Measurements from ENCODE around the gene DYNC1I2. TPM values are rescaled to one million over a fixed set of nuclear protein-coding genes. Genes with fewer than 3 reads are reported as not detected.

DYNC1I2 gene
- total and polyA plus RNA-seq, 2 experiments from 2014 or later = 74.3 to 118 TPM

- Histone ChIP-seq H3K4me1 (ENCODE audit: insufficient read depth) (no peaks in the 10 kb centered on the region), H3F3A (ENCODE audit: insufficient read depth) (no peaks in the 10 kb centered on the region), H2AFZ (no peak overlapping the region), H4K20me1 (ENCODE audit: insufficient read depth) (no peaks in the 10 kb centered on the region), H3K9me2 (ENCODE audit: insufficient read depth) (no peaks in the 10 kb centered on the region), H3K79me2 (ENCODE audit: insufficient read depth) (no peaks in the 10 kb centered on the region), H3K4me2 (ENCODE audit: unreplicated experiment) (no peak overlapping the region), H3K9ac (no peak overlapping the region), H3K9me3 (ENCODE audit: low read depth) (no peaks in the 10 kb centered on the region), H3K36me3 (ENCODE audit: low read depth) (no peaks in the 10 kb centered on the region), H3K27ac (no peak overlapping the region), H3K4me3 (no peak overlapping the region), H3K27me3 (replicated peaks; ENCODE audit: insufficient read depth) (0 out of 2 replicates have a peak, but pooled peaks cover 7% of the 10 kb centered on the region)
- TF ChIP-seq EZH2phosphoT487 (IDR thresholded peaks at IDR 0.05; ENCODE audit: insufficient read depth, low read depth) = no peak
- TF ChIP-seq EZH2 (IDR thresholded peaks at IDR 0.05; ENCODE audit: insufficient read depth, poor library complexity, severe bottlenecking) = no peak
- in situ Hi-C loops (cut with MboI) = no loop called here
- no peak for DNase-seq
Measured at GRCh38 chr2:171667041-171667440, 20.2 kb upstream of the DYNC1I2 start.

- Histone ChIP-seq H3K9ac (no peak overlapping the region), H3K27me3 (replicated peaks; ENCODE audit: insufficient read depth) (0 out of 2 replicates have a peak, but pooled peaks cover 14% of the 10 kb centered on the region), H4K20me1 (ENCODE audit: insufficient read depth) (no peaks in the 10 kb centered on the region), H3K4me3 (no peak overlapping the region), H3K9me2 (ENCODE audit: insufficient read depth) (no peaks in the 10 kb centered on the region), H3K79me2 (ENCODE audit: insufficient read depth) (no peaks in the 10 kb centered on the region), H3K9me3 (ENCODE audit: low read depth) (no peaks in the 10 kb centered on the region), H3K4me2 (ENCODE audit: unreplicated experiment) (no peak overlapping the region), H2AFZ (no peak overlapping the region), H3K4me1 (ENCODE audit: insufficient read depth) (no peaks in the 10 kb centered on the region), H3K36me3 (ENCODE audit: low read depth) (no peaks in the 10 kb centered on the region), H3K27ac (no peak overlapping the region), H3F3A (ENCODE audit: insufficient read depth) (no peaks in the 10 kb centered on the region)
- in situ Hi-C loops (cut with MboI) = no loop called here
- WGBS, 2 experiments (ENCODE audit: low coverage in 1 of 2, low lambda C conversion rate in 2 of 2, missing lambda C conversion rate in 2 of 2) = 70 to 77% methylated on average over 5 of the region's 5 CpGs
- no peak for TF ChIP-seq EZH2 (IDR thresholded peaks at IDR 0.05; ENCODE audit: insufficient read depth, poor library complexity, severe bottlenecking)
- TF ChIP-seq EZH2phosphoT487 (IDR thresholded peaks at IDR 0.05; ENCODE audit: insufficient read depth, low read depth) = no peak
- DNase-seq = no peak
Measured at GRCh38 chr2:171668183-171668582, 19.1 kb upstream of the DYNC1I2 start.

- in situ Hi-C loops (cut with MboI) = no loop called here
- H3K9ac ChIP-seq = no peak overlapping the region
- no peaks in the 10 kb centered on the region for H3K36me3 ChIP-seq (ENCODE audit: low read depth)
- 48 to 53% methylated on average over 3 of the region's 3 CpGs for WGBS, 2 experiments (ENCODE audit: low coverage in 1 of 2, low lambda C conversion rate in 2 of 2, missing lambda C conversion rate in 2 of 2)
- no peaks in the 10 kb centered on the region for H3K9me2 ChIP-seq (ENCODE audit: insufficient read depth)
- no peak overlapping the region for H3K27ac ChIP-seq
- H3K4me1 ChIP-seq (ENCODE audit: insufficient read depth) = no peaks in the 10 kb centered on the region
- no peak overlapping the region for H3K4me3 ChIP-seq
- TF ChIP-seq EZH2 (IDR thresholded peaks at IDR 0.05; ENCODE audit: insufficient read depth, poor library complexity, severe bottlenecking) (no peak), EZH2phosphoT487 (IDR thresholded peaks at IDR 0.05; ENCODE audit: insufficient read depth, low read depth) (no peak)
- H4K20me1 ChIP-seq (ENCODE audit: insufficient read depth) = no peaks in the 10 kb centered on the region
- H3K79me2 ChIP-seq (ENCODE audit: insufficient read depth) = no peaks in the 10 kb centered on the region
- H3K4me2 ChIP-seq (ENCODE audit: unreplicated experiment) = no peak overlapping the region
- H2AFZ ChIP-seq = no peak overlapping the region
- H3K9me3 ChIP-seq (ENCODE audit: low read depth) = no peaks in the 10 kb centered on the region
- 0 out of 2 replicates have a peak, but pooled peaks cover 14% of the 10 kb centered on the region for H3K27me3 ChIP-seq (replicated peaks; ENCODE audit: insufficient read depth)
- no peak for DNase-seq
- H3F3A ChIP-seq (ENCODE audit: insufficient read depth) = no peaks in the 10 kb centered on the region
Measured at GRCh38 chr2:171669121-171669520, 18.1 kb upstream of the DYNC1I2 start.

- no peak for DNase-seq
- TF ChIP-seq EZH2phosphoT487 (IDR thresholded peaks at IDR 0.05; ENCODE audit: insufficient read depth, low read depth) (no peak), EZH2 (IDR thresholded peaks at IDR 0.05; ENCODE audit: insufficient read depth, poor library complexity, severe bottlenecking) (no peak)
- Histone ChIP-seq H3K9me3 (ENCODE audit: low read depth) (no peaks in the 10 kb centered on the region), H3K4me2 (ENCODE audit: unreplicated experiment) (no peak overlapping the region), H4K20me1 (ENCODE audit: insufficient read depth) (no peaks in the 10 kb centered on the region), H3K9ac (no peak overlapping the region), H3F3A (ENCODE audit: insufficient read depth) (no peaks in the 10 kb centered on the region), H3K79me2 (ENCODE audit: insufficient read depth) (no peaks in the 10 kb centered on the region), H2AFZ (no peak overlapping the region), H3K36me3 (ENCODE audit: low read depth) (no peaks in the 10 kb centered on the region), H3K9me2 (ENCODE audit: insufficient read depth) (no peaks in the 10 kb centered on the region), H3K4me1 (ENCODE audit: insufficient read depth) (no peaks in the 10 kb centered on the region), H3K27ac (no peak overlapping the region), H3K27me3 (replicated peaks; ENCODE audit: insufficient read depth) (0 out of 2 replicates have a peak, but pooled peaks cover 14% of the 10 kb centered on the region), H3K4me3 (no peak overlapping the region)
- in situ Hi-C loops (cut with MboI) = no loop called here
Measured at GRCh38 chr2:171670655-171671054, 16.6 kb upstream of the DYNC1I2 start.

GRCh38 chr2:171671867-171672266 is 15.4 kb upstream of the DYNC1I2 start:
- Histone ChIP-seq H3K79me2 (ENCODE audit: insufficient read depth) (no peaks in the 10 kb centered on the region), H3K27me3 (replicated peaks; ENCODE audit: insufficient read depth) (0 out of 2 replicates have a peak, but pooled peaks cover 14% of the 10 kb centered on the region), H3K9me2 (ENCODE audit: insufficient read depth) (no peaks in the 10 kb centered on the region), H3K27ac (no peak overlapping the region), H4K20me1 (ENCODE audit: insufficient read depth) (no peaks in the 10 kb centered on the region), H3F3A (ENCODE audit: insufficient read depth) (no peaks in the 10 kb centered on the region), H3K9ac (no peak overlapping the region), H2AFZ (no peak overlapping the region), H3K36me3 (ENCODE audit: low read depth) (no peaks in the 10 kb centered on the region), H3K9me3 (ENCODE audit: low read depth) (no peaks in the 10 kb centered on the region), H3K4me1 (ENCODE audit: insufficient read depth) (no peaks in the 10 kb centered on the region), H3K4me2 (ENCODE audit: unreplicated experiment) (no peak overlapping the region), H3K4me3 (no peak overlapping the region)
- WGBS, 2 experiments (ENCODE audit: low coverage in 1 of 2, low lambda C conversion rate in 2 of 2, missing lambda C conversion rate in 2 of 2) = 70 to 71% methylated on average over 7 of the region's 7 CpGs
- DNase-seq = no peak
- no peak for TF ChIP-seq EZH2phosphoT487 (IDR thresholded peaks at IDR 0.05; ENCODE audit: insufficient read depth, low read depth)
- TF ChIP-seq EZH2 (IDR thresholded peaks at IDR 0.05; ENCODE audit: insufficient read depth, poor library complexity, severe bottlenecking) = no peak
- in situ Hi-C loops (cut with MboI) = no loop called here

Data from GM23248 (cell line).